WERI-Rb-1 (cell line): ENCODE results near the gene RNASE3.
"Not testable (repeated sequence)": the region's sequence is repeated elsewhere in the genome, so short reads cannot be mapped to it uniquely, and the experiment has no call there.

ENCODE experiments used
- DNase-seq: peaks from one replicate; pipeline ENCODE4 v3.0.0-alpha.2; 2020
- H3K27ac ChIP-seq: fragments of 250-450 bp; sonication (Bioruptor Pico); 2 replicates; pipeline ENCODE4 v1.5.1; 2020; ENCODE audit warnings: mild to moderate bottlenecking, moderate library complexity
- H3K27me3 ChIP-seq: fragments of 250-450 bp; sonication (Bioruptor Pico); 2 replicates; pipeline ENCODE4 v1.5.1; 2021; ENCODE audit warnings: mild to moderate bottlenecking, low read depth, moderate library complexity; ENCODE audit not compliant: insufficient read depth, severe bottlenecking
- H3K36me3 ChIP-seq: fragments of 250-450 bp; sonication (Bioruptor Pico); 2 replicates; pipeline ENCODE4 v1.5.1; 2020; ENCODE audit warnings: mild to moderate bottlenecking, moderate library complexity
- H3K4me3 ChIP-seq: 2 replicates; pipeline ENCODE4 v1.5.1; 2011; ENCODE audit warnings: low read depth, mild to moderate bottlenecking, control low read depth, low read length
- H3K9me3 ChIP-seq: fragments of 250-450 bp; sonication (Bioruptor Pico); 2 replicates; pipeline ENCODE4 v1.5.1; 2021; ENCODE audit warnings: mild to moderate bottlenecking, moderate library complexity; ENCODE audit not compliant: severe bottlenecking
- CTCF ChIP-seq: IDR thresholded peaks from 2 replicates; pipeline ENCODE4 v1.5.1; 2011; ENCODE audit warnings: low read depth, mild to moderate bottlenecking, control low read depth, inconsistent platforms, low read length

Gene RNASE3

GRCh38 chr14:20891126-20891825, at the start of gene RNASE3:
RNASE3 (plus strand) TSS chr14:20891385; CDS start chr14:20891687, 302 bp downstream.
- not testable (repeated sequence) for H3K9me3 ChIP-seq, H3K27ac ChIP-seq, H3K4me3 ChIP-seq, DNase-seq, H3K36me3 ChIP-seq
- peaks cover 64% of the 10 kb centered on the region for H3K27me3 ChIP-seq

GRCh38 chr14:20846560-20846959, 44.6 kb upstream of the RNASE3 start:
- no peak overlapping the region for H3K4me3 ChIP-seq
- H3K36me3 ChIP-seq, result no peaks in the 10 kb centered on the region
- no peaks in the 10 kb centered on the region for H3K9me3 ChIP-seq
- H3K27me3 ChIP-seq, result peaks cover 79% of the 10 kb centered on the region
- no peak overlapping the region for H3K27ac ChIP-seq
- DNase-seq, result no peak
- no peak for TF ChIP-seq CTCF

GRCh38 chr14:20848316-20848954, 42.8 kb upstream of the RNASE3 start:
- no peaks in the 10 kb centered on the region for H3K9me3 ChIP-seq
- no peak for DNase-seq
- TF ChIP-seq CTCF, result no peak
- no peak overlapping the region for H3K27ac ChIP-seq
- H3K36me3 ChIP-seq, result no peaks in the 10 kb centered on the region
- H3K4me3 ChIP-seq, result no peak overlapping the region
- peaks cover 82% of the 10 kb centered on the region for H3K27me3 ChIP-seq

GRCh38 chr14:20848955-20849570, 42.1 kb upstream of the RNASE3 start:
- Histone ChIP-seq H3K27ac (no peak overlapping the region), H3K4me3 (no peak overlapping the region), H3K27me3 (peaks cover 88% of the 10 kb centered on the region), H3K9me3 (no peaks in the 10 kb centered on the region), H3K36me3 (no peaks in the 10 kb centered on the region)
- no peak for DNase-seq
- TF ChIP-seq CTCF, result no peak

- no peak overlapping the region for H3K27ac ChIP-seq
- H3K36me3 ChIP-seq, result no peaks in the 10 kb centered on the region
- no peaks in the 10 kb centered on the region for H3K9me3 ChIP-seq
- no peak overlapping the region for H3K4me3 ChIP-seq
- peaks cover 94% of the 10 kb centered on the region for H3K27me3 ChIP-seq
- TF ChIP-seq CTCF, result no peak
- DNase-seq, result no peak
Observed at GRCh38 chr14:20853042-20853441, 38.1 kb upstream of the RNASE3 start.

- DNase-seq, result peak; percentile 20
Observed at GRCh38 chr14:20855652-20856291, 35.4 kb upstream of the RNASE3 start.

More at GRCh38 chr14:20855652-20856291, 35.4 kb upstream of the RNASE3 start:
- Histone ChIP-seq H3K9me3 (no peaks in the 10 kb centered on the region), H3K4me3 (no peak overlapping the region), H3K27ac (no peak overlapping the region), H3K27me3 (peaks cover 93% of the 10 kb centered on the region), H3K36me3 (no peaks in the 10 kb centered on the region)
- peak; percentile 47 for TF ChIP-seq CTCF
